Lung microvascular endothelial cell (primary cell): ENCODE results near the gene RGS10. TPM values are rescaled to one million over a fixed set of nuclear protein-coding genes. Genes with fewer than 3 reads are reported as not detected.
A peak's percentile ranks its signal among the peaks of the same experiment; 100 is the strongest.

Source experiments
- DNase-seq, 2 donors: peaks; one replicate each; pipeline versions ENCODE4 v3.0.0 to v3.0.0-alpha.2; 2010; ENCODE audit warnings: low read depth in 2 of 2
- total RNA-seq: library from RNA; depleted of rRNA; stranded (reverse); fragments of >200 nt; gene quantifications from 2 replicates; pipeline ENCODE4 v1.2.1, GENCODE V29; 2014

RGS10 gene
- total RNA-seq, 1 donor from 2014 or later: 0.99 TPM

- DNase-seq: no peak
Observed at GRCh38 chr10:119497243-119497642, 45.3 kb downstream of the RGS10 start.

- no peak for DNase-seq
Observed at GRCh38 chr10:119496273-119496672, 46.2 kb downstream of the RGS10 start.

GRCh38 chr10:119495545-119495944, 47.0 kb downstream of the RGS10 start:
- no peak for DNase-seq

GRCh38 chr10:119495021-119495505, 47.5 kb downstream of the RGS10 start:
- DNase-seq: no peak

- peak in 1 of 2 donors; percentile 27 for DNase-seq
Observed at GRCh38 chr10:119494236-119495020, 48.1 kb downstream of the RGS10 start.

- peak in 1 of 2 donors; percentile 46 for DNase-seq
Observed at GRCh38 chr10:119493155-119493554, 49.4 kb downstream of the RGS10 start.

- DNase-seq: no peak
Observed at GRCh38 chr10:119491966-119492757, 50.4 kb downstream of the RGS10 start.

GRCh38 chr10:119489991-119490326, 52.6 kb downstream of the RGS10 start:
- DNase-seq: no peak

GRCh38 chr10:119488675-119489074, 53.8 kb downstream of the RGS10 start:
- DNase-seq: no peak

GRCh38 chr10:119483839-119484238, 58.7 kb downstream of the RGS10 start:
- DNase-seq: peak; percentile 35 to 39

GRCh38 chr10:119483001-119483400, 59.5 kb downstream of the RGS10 start:
- no peak for DNase-seq

GRCh38 chr10:119481781-119482426, 60.6 kb downstream of the RGS10 start:
- no peak for DNase-seq

- DNase-seq: peak in 1 of 2 donors; percentile 47
Observed at GRCh38 chr10:119480667-119481066, 61.9 kb downstream of the RGS10 start.

- DNase-seq: no peak
Observed at GRCh38 chr10:119479532-119479931, 63.0 kb downstream of the RGS10 start.

- DNase-seq: no peak
Observed at GRCh38 chr10:119478811-119479341, 63.6 kb downstream of the RGS10 start.

GRCh38 chr10:119478111-119478802, 64.3 kb downstream of the RGS10 start:
- DNase-seq: no peak

GRCh38 chr10:119477444-119477843, 65.1 kb downstream of the RGS10 start:
- DNase-seq: no peak

GRCh38 chr10:119474606-119475005, 67.9 kb downstream of the RGS10 start:
- no peak for DNase-seq

- DNase-seq: no peak
Observed at GRCh38 chr10:119473771-119474170, 68.7 kb downstream of the RGS10 start.

- DNase-seq: no peak
Observed at GRCh38 chr10:119470920-119471702, 71.4 kb downstream of the RGS10 start.
